Measurements from ENCODE around the gene HYOU1.

HYOU1 gene

DNA sequence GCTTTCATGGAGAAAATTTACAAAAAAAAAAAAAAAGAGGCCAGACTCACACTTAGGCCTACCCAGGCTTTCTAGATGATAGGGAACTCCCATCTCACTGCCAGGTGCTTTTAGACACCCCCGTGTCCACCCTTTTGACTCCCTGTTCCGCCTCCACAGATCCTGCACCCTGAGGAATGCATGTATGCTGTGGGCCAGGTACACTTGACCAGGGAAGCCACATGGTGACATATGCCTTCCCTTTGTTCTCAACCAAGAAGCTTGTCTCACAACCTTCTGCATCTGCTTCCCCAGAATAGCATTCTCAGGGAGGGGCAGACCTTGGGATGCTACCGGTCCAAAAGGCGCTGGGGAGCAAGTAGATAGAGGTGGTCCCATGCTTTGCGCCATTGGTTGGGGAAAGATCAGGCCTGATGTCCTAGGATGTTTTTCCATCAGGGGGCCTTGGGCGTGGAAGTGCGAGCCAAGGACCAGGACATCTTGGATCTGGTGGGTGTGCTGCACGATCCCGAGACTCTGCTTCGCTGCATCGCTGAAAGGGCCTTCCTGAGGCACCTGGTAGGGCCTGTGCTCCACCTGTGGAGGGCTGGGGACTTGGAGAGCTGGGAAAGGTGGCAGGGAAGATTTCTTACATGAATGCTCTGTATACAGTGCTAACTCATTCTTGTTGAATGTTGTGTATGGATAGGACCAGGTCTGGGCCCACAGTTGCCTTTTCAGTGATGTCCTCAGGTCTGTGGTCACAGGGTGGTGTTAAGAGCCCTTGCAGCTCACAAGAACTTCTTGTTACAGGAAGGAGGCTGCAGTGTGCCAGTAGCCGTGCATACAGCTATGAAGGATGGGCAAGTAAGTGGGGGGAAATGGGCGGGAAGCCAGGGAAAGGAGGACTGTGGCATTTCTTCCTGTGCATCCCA lies 35.2 kb upstream of the HYOU1 start:
- no peak for DNase-seq (ENCODE audit: low read depth)
- TF ChIP-seq, protein P1, sequence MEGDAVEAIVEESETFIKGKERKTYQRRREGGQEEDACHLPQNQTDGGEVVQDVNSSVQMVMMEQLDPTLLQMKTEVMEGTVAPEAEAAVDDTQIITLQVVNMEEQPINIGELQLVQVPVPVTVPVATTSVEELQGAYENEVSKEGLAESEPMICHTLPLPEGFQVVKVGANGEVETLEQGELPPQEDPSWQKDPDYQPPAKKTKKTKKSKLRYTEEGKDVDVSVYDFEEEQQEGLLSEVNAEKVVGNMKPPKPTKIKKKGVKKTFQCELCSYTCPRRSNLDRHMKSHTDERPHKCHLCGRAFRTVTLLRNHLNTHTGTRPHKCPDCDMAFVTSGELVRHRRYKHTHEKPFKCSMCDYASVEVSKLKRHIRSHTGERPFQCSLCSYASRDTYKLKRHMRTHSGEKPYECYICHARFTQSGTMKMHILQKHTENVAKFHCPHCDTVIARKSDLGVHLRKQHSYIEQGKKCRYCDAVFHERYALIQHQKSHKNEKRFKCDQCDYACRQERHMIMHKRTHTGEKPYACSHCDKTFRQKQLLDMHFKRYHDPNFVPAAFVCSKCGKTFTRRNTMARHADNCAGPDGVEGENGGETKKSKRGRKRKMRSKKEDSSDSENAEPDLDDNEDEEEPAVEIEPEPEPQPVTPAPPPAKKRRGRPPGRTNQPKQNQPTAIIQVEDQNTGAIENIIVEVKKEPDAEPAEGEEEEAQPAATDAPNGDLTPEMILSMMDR (IDR thresholded peaks at IDR 0.05; ENCODE audit: control insufficient read depth, extremely low read depth, insufficient read depth): no peak
- peak overlapping the region; percentile 70; the same call in 1 of the 2 replicates for H3K4me3 ChIP-seq (ENCODE audit: low read depth, low read length)

DNA sequence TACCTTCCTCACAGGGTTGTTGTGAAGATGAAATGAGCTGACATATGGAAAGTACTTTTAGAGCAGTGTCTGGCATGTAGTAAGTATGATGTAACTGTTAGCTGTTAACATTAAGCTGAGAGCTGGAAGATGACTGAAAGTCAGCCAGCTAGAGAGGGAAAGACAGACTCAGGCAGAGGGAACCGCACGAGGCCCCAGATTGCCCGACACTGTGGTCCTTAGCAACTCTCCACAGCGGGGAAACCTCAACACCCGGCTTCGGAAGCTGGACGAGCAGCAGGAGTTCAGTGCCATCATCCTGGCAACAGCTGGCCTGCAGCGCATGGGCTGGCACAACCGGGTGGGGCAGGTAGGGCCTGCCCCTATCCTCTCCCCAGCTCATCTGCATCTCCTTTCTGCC lies 34.2 kb upstream of the HYOU1 start:
- TF ChIP-seq, protein P1 (IDR thresholded peaks at IDR 0.05; ENCODE audit: control insufficient read depth, extremely low read depth, insufficient read depth): no peak
- no peak overlapping the region for H3K4me3 ChIP-seq (ENCODE audit: low read depth, low read length)
- no peak for DNase-seq (ENCODE audit: low read depth)

DNA sequence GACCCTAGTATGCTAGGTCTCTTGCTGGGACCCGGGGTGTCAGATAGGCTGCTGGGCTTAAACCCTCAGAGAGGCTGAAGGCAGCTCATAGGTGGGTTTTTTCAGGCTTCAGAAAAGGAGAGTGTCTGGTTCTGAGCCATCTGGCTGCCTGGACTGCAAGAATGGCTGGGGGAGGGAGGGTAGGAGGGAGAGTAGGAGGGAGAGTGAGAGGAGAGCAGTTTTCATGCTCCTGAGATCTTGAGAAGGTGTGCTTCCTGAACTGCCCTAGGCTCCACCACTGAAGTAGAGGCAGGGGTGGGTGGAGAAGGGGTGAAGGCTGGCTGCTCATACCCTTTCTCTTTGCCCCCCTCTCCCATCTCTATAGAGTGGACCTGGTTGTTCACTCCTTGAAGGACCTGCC lies 32.3 kb upstream of the HYOU1 start:
- DNase-seq (ENCODE audit: low read depth): no peak
- no peak overlapping the region for H3K4me3 ChIP-seq (ENCODE audit: low read depth, low read length)
- TF ChIP-seq, protein P1 (IDR thresholded peaks at IDR 0.05; ENCODE audit: control insufficient read depth, extremely low read depth, insufficient read depth): no peak

DNA sequence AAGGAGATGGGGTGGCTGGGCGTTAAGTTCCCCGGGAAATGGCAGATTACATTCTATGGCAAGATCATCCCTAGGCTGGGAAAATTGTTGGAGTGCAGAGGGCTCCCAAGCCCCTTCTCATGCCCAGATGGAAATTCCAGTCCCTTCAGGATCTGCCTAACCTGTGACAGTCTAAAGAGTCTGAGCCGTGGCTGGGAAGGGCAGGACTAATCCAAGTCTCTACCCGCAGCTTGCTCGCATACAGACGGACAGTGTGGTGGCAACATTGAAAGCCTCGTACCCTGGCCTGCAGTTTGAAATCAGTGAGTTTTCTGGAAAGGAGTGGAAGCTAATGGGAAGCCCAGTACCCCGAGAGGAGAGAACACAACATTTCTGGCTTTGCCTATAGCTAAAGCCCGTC lies 31.4 kb upstream of the HYOU1 start:
- TF ChIP-seq, protein P1 (IDR thresholded peaks at IDR 0.05; ENCODE audit: control insufficient read depth, extremely low read depth, insufficient read depth): no peak
- no peak overlapping the region for H3K4me3 ChIP-seq (ENCODE audit: low read depth, low read length)
- no peak for DNase-seq (ENCODE audit: low read depth)

DNA sequence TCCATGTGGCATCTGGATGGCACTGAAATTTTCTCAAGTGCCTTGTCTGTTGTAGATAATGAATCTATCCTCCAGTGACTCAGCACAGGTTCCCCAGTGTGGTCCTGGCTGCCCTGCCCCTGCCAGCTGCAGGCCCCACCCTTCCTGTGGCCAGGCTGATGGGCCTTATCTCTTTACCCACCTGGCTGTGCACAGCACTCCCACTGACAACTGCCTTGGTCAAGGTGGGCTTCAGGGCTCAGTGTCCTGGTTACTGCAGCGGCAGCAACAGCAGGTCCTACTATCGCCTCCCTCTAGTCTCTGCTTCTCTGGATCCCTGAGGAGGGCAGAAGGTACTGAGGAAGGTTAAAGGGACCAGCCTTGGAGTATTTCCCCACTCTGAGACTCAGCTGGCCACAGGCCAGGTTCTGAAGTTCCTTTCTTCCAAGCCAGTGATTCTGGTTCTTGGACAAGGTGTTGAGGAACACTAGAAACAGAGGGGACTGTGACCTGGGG lies 30.8 kb upstream of the HYOU1 start:
- TF ChIP-seq, protein P1 (IDR thresholded peaks at IDR 0.05; ENCODE audit: control insufficient read depth, extremely low read depth, insufficient read depth): no peak
- H3K4me3 ChIP-seq (ENCODE audit: low read depth, low read length): no peak overlapping the region
- DNase-seq (ENCODE audit: low read depth): no peak

DNA sequence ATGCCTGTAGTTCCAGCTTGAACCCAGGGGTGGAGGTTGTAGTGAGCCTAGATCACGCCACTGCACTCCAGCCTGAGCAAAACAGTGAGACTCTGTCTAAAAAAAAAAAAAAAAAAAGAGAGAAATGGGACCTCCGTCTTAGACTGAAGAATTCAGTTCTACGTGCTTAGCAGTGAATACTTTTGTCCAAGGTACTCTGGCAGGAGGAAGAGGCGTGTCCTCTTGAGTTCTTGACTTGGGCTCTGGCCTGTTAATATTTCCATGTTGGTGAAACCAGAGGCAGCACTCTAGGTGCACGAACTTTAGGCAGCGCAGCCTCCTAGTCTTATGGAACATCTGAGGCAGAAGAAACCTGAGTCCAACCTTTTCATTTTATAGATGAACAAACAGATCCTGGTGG lies 30.1 kb upstream of the HYOU1 start:
- no peak overlapping the region for H3K4me3 ChIP-seq (ENCODE audit: low read depth, low read length)
- TF ChIP-seq, protein P1 (IDR thresholded peaks at IDR 0.05; ENCODE audit: control insufficient read depth, extremely low read depth, insufficient read depth): no peak
- DNase-seq (ENCODE audit: low read depth): no peak
